ENCODE results near the gene ANKRD9.

DNA sequence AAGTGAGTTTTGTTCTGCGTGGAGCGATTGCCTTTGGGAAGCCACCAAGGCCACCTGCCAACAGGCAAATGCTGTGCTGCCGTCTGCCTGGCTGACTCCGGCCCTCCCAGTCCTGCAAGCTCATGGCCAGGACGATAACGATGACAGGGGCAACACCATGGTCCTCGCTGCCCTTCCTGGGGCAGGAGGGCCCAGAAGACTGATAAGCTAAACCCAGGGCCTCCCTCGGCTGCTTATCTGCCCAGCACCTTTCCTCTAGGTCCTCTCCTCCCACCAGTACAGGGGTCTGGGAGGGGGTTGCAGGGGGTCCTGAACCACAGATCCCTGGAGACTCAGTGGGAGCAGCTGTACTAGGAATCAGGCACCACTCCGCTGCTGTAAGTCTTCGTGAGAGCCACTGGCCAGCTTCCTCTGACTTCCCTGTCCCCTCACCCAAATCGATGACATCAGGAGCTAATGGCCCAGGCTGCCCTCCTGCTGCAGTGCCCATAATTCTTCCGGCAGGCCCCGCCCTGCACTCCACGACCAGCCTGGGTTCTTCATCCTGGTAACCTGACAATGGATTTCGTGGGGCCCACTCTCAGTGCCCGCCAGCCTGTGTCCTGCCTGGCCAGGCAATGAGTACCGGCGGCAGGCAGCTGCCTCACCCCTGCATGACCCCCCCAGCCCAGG, 5.1 kb downstream of the ANKRD9 start:
- TF ChIP-seq, protein P1, sequence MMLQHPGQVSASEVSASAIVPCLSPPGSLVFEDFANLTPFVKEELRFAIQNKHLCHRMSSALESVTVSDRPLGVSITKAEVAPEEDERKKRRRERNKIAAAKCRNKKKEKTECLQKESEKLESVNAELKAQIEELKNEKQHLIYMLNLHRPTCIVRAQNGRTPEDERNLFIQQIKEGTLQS (IDR thresholded peaks at IDR 0.05; ENCODE audit: borderline replicate concordance, extremely low read depth, low read depth, low read length), result no peak
- TF ChIP-seq MYC (IDR thresholded peaks at IDR 0.05; ENCODE audit: insufficient read depth, insufficient read length, insufficient replicate concordance, low read length, severe bottlenecking) (no peak), SKIL (IDR thresholded peaks at IDR 0.05; ENCODE audit: low read depth, poor library complexity, severe bottlenecking) (no peak), CEBPZ (IDR thresholded peaks at IDR 0.05; ENCODE audit: low read depth, low read length) (no peak), ESRRA (IDR thresholded peaks at IDR 0.05; ENCODE audit: low read length) (no peak), BHLHE40 (IDR thresholded peaks at IDR 0.05; ENCODE audit: borderline replicate concordance in 1 of 2, low read depth in 2 of 2, low read length in 1 of 2) (no peak), ZBED1 (IDR thresholded peaks at IDR 0.05; ENCODE audit: borderline replicate concordance) (no peak), SRF (IDR thresholded peaks at IDR 0.05; ENCODE audit: low read depth in 2 of 2, low read length in 2 of 2) (no peak), TCF7 (IDR thresholded peaks at IDR 0.05; ENCODE audit: borderline replicate concordance) (no peak), RAD21 (IDR thresholded peaks at IDR 0.05; ENCODE audit: insufficient read depth, low read depth, low read length) (no peak)
- TF ChIP-seq, protein P2, sequence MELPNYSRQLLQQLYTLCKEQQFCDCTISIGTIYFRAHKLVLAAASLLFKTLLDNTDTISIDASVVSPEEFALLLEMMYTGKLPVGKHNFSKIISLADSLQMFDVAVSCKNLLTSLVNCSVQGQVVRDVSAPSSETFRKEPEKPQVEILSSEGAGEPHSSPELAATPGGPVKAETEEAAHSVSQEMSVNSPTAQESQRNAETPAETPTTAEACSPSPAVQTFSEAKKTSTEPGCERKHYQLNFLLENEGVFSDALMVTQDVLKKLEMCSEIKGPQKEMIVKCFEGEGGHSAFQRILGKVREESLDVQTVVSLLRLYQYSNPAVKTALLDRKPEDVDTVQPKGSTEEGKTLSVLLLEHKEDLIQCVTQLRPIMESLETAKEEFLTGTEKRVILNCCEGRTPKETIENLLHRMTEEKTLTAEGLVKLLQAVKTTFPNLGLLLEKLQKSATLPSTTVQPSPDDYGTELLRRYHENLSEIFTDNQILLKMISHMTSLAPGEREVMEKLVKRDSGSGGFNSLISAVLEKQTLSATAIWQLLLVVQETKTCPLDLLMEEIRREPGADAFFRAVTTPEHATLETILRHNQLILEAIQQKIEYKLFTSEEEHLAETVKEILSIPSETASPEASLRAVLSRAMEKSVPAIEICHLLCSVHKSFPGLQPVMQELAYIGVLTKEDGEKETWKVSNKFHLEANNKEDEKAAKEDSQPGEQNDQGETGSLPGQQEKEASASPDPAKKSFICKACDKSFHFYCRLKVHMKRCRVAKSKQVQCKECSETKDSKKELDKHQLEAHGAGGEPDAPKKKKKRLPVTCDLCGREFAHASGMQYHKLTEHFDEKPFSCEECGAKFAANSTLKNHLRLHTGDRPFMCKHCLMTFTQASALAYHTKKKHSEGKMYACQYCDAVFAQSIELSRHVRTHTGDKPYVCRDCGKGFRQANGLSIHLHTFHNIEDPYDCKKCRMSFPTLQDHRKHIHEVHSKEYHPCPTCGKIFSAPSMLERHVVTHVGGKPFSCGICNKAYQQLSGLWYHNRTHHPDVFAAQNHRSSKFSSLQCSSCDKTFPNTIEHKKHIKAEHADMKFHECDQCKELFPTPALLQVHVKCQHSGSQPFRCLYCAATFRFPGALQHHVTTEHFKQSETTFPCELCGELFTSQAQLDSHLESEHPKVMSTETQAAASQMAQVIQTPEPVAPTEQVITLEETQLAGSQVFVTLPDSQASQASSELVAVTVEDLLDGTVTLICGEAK (IDR thresholded peaks at IDR 0.05; ENCODE audit: borderline replicate concordance), result no peak

Measured in GM12878 (cell line).